Measurements from ENCODE around the gene FBLN1. TPM values are rescaled to one million over a fixed set of nuclear protein-coding genes. Genes with fewer than 3 reads are reported as not detected.

Gene FBLN1
- total RNA-seq, 1 donor from 2014 or later: 271 TPM

DNA sequence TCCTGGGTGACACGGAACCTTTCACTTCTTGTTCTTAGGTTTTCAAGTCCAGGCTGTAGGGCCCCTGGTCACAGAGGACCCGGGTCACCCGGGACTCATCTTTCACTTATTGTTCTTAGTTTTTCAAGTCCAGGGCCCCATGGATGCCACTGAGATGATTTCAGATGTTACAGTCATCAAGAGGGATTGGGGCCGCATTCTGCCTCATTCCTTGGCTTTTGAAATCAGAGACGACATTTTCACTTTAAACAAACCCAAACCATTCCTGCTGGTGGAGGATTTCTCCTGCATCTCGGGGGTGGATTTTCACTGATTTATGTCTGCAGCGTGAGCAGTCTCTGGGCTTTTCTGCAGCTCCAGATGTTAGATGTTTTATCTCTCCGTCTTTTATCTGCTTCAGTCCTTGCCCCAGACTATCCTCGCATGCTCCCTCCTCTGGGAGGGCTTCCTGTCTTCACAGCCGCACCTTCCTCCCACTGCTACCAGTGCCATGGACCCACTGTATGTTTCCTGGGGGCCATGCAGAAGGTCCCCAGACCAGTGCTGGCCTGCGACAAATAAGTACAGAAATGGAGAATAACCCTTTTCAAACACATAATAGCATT, 27.4 kb downstream of the FBLN1 start:
- peaks cover 12% of the 10 kb centered on the region for H3K36me3 Mint-ChIP-seq
- no peak for DNase-seq (ENCODE audit: extremely low spot score, unreplicated experiment)
- TF ChIP-seq, protein P1, sequence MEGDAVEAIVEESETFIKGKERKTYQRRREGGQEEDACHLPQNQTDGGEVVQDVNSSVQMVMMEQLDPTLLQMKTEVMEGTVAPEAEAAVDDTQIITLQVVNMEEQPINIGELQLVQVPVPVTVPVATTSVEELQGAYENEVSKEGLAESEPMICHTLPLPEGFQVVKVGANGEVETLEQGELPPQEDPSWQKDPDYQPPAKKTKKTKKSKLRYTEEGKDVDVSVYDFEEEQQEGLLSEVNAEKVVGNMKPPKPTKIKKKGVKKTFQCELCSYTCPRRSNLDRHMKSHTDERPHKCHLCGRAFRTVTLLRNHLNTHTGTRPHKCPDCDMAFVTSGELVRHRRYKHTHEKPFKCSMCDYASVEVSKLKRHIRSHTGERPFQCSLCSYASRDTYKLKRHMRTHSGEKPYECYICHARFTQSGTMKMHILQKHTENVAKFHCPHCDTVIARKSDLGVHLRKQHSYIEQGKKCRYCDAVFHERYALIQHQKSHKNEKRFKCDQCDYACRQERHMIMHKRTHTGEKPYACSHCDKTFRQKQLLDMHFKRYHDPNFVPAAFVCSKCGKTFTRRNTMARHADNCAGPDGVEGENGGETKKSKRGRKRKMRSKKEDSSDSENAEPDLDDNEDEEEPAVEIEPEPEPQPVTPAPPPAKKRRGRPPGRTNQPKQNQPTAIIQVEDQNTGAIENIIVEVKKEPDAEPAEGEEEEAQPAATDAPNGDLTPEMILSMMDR (conservative IDR thresholded peaks at IDR 0.05): no peak
- H3K27ac Mint-ChIP-seq: peak overlapping the region; percentile 40
- H3K4me3 Mint-ChIP-seq: no peak overlapping the region
- H3K4me1 Mint-ChIP-seq (ENCODE audit: unreplicated experiment): peaks cover 19% of the 10 kb centered on the region
- no peaks in the 10 kb centered on the region for H3K27me3 Mint-ChIP-seq
- no peaks in the 10 kb centered on the region for H3K9me3 Mint-ChIP-seq

DNA sequence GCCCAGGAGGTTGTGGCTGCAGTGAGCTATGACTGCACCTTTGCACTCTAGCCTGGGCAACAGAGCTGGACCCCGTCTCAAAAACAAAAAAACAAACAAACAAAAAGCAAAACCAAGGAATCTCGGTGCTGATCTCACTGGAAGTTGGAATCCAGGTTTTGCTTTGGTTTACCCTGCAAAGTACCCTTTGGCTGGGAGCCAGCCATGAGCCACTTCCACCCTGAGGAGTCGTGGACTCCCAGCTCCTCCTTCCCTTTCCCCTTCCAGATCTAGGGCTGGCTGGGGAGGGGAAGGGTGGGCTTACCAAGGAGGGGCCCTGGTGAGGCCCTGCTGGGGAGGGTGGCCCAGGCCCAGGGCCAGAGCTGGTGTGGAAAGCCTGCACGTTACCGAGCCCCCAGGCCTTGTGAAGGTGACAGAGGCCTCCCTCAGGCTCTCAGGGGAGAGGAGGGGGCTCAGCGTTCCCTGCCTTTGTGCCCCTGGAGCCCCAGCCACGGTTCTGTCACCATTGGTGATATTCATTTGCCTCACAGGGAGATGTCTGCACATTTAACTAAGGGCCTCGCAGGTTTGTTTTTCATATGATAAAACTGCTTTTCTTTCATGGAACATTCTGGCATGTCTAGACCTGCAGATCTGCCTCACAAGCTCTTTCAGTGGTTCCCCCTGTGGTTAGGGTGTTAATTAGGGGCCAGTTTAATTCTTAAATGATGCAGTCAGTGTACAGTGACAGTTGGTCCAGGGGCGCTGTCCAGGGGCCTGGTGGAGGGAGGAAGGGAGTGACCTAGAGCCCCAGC, 29.0 kb downstream of the FBLN1 start:
- Mint-ChIP-seq H3K4me1 (ENCODE audit: unreplicated experiment) (peaks cover 19% of the 10 kb centered on the region), H3K9me3 (no peaks in the 10 kb centered on the region), H3K27me3 (no peaks in the 10 kb centered on the region), H3K27ac (peak overlapping the region; percentile 48), H3K36me3 (peaks cover 17% of the 10 kb centered on the region), H3K4me3 (peak overlapping the region; percentile 50)
- DNase-seq (ENCODE audit: extremely low spot score, unreplicated experiment): no peak
- TF ChIP-seq, protein P1 (conservative IDR thresholded peaks at IDR 0.05): no peak

DNA sequence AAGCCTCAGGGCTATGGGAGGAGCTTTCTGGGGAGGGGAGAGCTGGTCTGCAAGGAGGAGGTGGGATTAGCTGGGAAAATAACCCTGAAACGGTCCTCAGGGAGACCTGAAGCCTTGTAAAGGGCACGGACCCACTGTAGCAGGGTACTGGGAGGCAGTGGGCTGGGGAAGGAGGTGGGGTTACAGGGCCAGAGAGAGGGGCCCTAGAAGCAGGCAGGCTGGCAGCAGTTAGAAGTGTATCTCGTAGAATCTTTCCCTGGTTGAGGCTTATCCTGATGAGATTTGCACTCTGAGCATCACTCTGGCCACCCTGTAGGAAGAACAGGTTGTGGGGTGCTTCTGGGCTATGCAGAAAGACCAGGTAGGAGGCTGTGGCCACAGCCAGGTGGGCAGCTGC, 29.6 kb downstream of the FBLN1 start:
- no peaks in the 10 kb centered on the region for H3K27me3 Mint-ChIP-seq
- H3K27ac Mint-ChIP-seq: peak overlapping the region; percentile 48
- peaks cover 17% of the 10 kb centered on the region for H3K36me3 Mint-ChIP-seq
- DNase-seq (ENCODE audit: extremely low spot score, unreplicated experiment): no peak
- peaks cover 19% of the 10 kb centered on the region for H3K4me1 Mint-ChIP-seq (ENCODE audit: unreplicated experiment)
- H3K4me3 Mint-ChIP-seq: peak overlapping the region; percentile 50
- TF ChIP-seq, protein P1 (conservative IDR thresholded peaks at IDR 0.05): no peak
- H3K9me3 Mint-ChIP-seq: no peaks in the 10 kb centered on the region

DNA sequence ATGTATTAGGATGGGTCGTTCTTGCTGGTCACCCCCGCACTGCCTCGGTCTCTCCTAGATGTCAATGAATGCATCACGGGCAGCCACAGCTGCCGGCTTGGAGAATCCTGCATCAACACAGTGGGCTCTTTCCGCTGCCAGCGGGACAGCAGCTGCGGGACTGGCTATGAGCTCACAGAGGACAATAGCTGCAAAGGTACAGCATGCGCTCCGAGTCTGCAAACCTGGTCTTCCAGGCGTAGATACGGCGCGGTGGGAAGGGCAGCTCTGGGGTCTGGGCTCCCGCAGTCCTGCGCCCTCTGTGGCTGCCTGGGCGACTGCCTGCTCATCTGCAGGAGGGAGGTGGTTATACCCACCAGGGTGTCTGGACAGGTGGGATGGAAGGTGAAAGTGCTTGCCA, 31.0 kb downstream of the FBLN1 start:
- Mint-ChIP-seq H3K27ac (no peak overlapping the region), H3K4me3 (no peak overlapping the region), H3K9me3 (no peaks in the 10 kb centered on the region), H3K27me3 (no peaks in the 10 kb centered on the region), H3K4me1 (ENCODE audit: unreplicated experiment) (peaks cover 23% of the 10 kb centered on the region), H3K36me3 (peaks cover 17% of the 10 kb centered on the region)
- TF ChIP-seq, protein P1 (conservative IDR thresholded peaks at IDR 0.05): no peak
- DNase-seq (ENCODE audit: extremely low spot score, unreplicated experiment): no peak

DNA sequence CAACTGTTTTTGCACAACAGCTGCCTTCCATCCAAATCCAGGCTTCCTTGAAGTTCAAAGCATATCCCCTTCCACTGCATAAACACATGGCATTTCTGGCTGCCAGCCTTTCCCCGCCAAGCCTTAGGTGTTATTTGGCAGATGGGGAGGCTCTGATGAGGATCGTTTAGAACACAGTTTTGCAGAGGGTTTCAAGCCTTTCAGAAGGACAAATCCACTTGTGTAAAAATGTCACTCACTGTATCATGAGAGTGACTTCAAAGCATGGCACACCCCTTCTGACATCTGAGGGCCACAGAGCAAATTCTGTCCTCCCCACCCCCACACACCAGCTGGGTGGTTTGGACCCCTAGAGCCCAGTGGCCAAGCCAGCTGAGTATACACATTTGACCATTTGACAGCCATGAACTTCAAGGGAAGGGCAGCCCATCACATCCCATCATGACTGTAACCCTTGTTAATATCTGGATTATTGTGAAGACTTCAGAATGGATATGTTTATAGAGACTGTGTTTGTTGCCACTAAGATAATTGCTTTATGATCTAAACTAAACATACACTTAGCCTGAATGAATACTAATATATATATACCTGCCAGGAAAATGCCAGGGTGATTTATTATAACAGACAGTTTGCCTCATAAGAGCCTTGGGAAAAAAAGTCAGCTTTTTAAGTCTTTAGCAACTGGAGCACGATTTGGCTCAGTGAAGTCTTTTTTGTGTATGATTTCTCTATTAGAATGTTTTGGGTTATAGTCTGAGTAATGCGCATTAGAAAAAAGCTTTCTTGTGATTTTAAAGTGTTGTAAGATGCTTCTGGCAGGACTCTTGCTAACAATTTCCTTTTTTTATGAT, 31.9 kb downstream of the FBLN1 start:
- H3K27me3 Mint-ChIP-seq: no peaks in the 10 kb centered on the region
- H3K4me1 Mint-ChIP-seq (ENCODE audit: unreplicated experiment): peaks cover 23% of the 10 kb centered on the region
- no peaks in the 10 kb centered on the region for H3K9me3 Mint-ChIP-seq
- peak overlapping the region; percentile 43 for H3K27ac Mint-ChIP-seq
- H3K4me3 Mint-ChIP-seq: no peak overlapping the region
- H3K36me3 Mint-ChIP-seq: peaks cover 17% of the 10 kb centered on the region
- DNase-seq (ENCODE audit: extremely low spot score, unreplicated experiment): no peak
- TF ChIP-seq, protein P1 (conservative IDR thresholded peaks at IDR 0.05): no peak

Data from type B pancreatic cell (in vitro differentiated cells).